OCI-LY7 (cell line): ENCODE results near the gene CRHR1. TPM values are rescaled to one million over a fixed set of nuclear protein-coding genes. Genes with fewer than 3 reads are reported as not detected.

Experiments
- BruUV-seq: library from RNA; stranded (reverse); fragments of 400-500 nt; replicated peaks from 2 replicates; lab custom pipeline; 2021; lab: Mats Ljungman, UMichigan
- CTCF ChIA-PET: fragments of 300-600 bp; sonication (Branson Sonifier 250); formaldehyde crosslinking; loops from one replicate; lab custom pipeline; 2022; ENCODE audit warnings: antibody characterized with exemption; ENCODE audit not compliant: unreplicated experiment; lab: Charles Lee
- POLR2A ChIA-PET: fragments of 300-600 bp; sonication (Branson Sonifier 250); formaldehyde crosslinking; loops from one replicate; lab custom pipeline; 2022; ENCODE audit warnings: antibody characterized with exemption; lab: Charles Lee
- DNase-seq: peaks from one replicate; pipeline ENCODE4 v3.0.0-alpha.2; 2015; ENCODE audit warnings: low spot score
- H2AFZ ChIP-seq: fragments of 200-600 bp; sonication (generic), shearing (Covaris generic); 2 replicates; pipeline ENCODE4 v1.6.1; 2014; ENCODE audit warnings: mild to moderate bottlenecking, antibody characterized with exemption, low read length, moderate library complexity
- H3K27ac ChIP-seq: fragments of 200-600 bp; sonication (generic); 2 replicates; pipeline ENCODE4 v1.5.1; 2014; ENCODE audit warnings: mixed run types, low read depth, mild to moderate bottlenecking, moderate library complexity, low read length, inconsistent platforms; ENCODE audit not compliant: poor library complexity, severe bottlenecking
- H3K36me3 ChIP-seq: fragments of 200-600 bp; sonication (generic); 2 replicates; pipeline ENCODE4 v1.6.1; 2014; ENCODE audit warnings: mild to moderate bottlenecking, antibody characterized with exemption, low read length, moderate library complexity, mixed read lengths; ENCODE audit not compliant: insufficient read depth
- H3K4me1 ChIP-seq: fragments of 200-600 bp; sonication (generic); 2 replicates; pipeline ENCODE4 v1.5.1; 2014; ENCODE audit warnings: mild to moderate bottlenecking, low read length; ENCODE audit not compliant: insufficient read depth, poor library complexity, severe bottlenecking
- H3K4me2 ChIP-seq: fragments of 200-600 bp; sonication (generic); 2 replicates; pipeline ENCODE4 v1.6.1; 2014; ENCODE audit warnings: mild to moderate bottlenecking, low read length
- H3K4me3 ChIP-seq: fragments of 200-600 bp; sonication (generic); 2 replicates; pipeline ENCODE4 v1.5.1; 2014; ENCODE audit warnings: mild to moderate bottlenecking, low read depth, low read length; ENCODE audit not compliant: poor library complexity, severe bottlenecking
- H3K79me2 ChIP-seq: fragments of 200-600 bp; sonication (generic); 2 replicates; pipeline ENCODE4 v1.6.1; 2016; ENCODE audit warnings: low read depth, mild to moderate bottlenecking, low read length, moderate library complexity, mixed read lengths; ENCODE audit not compliant: insufficient read depth
- H3K9me2 ChIP-seq: fragments of 200-600 bp; sonication (generic); 2 replicates; pipeline ENCODE4 v1.6.1; 2016; ENCODE audit warnings: mild to moderate bottlenecking, low read length, mixed read lengths; ENCODE audit not compliant: insufficient read depth
- H3K9me3 ChIP-seq: fragments of 200-600 bp; sonication (generic); 2 replicates; pipeline ENCODE4 v1.6.1; 2014; ENCODE audit warnings: mild to moderate bottlenecking, mixed run types, low read length, mixed read lengths
- H4K20me1 ChIP-seq: fragments of 200-600 bp; sonication (generic); 2 replicates; pipeline ENCODE4 v1.6.1; 2014; ENCODE audit warnings: mild to moderate bottlenecking, antibody characterized with exemption, low read length, moderate library complexity, mixed read lengths; ENCODE audit not compliant: insufficient read depth
- EZH2phosphoT487 ChIP-seq: fragments of 200-600 bp; sonication (generic); IDR thresholded peaks from 2 replicates; pipeline ENCODE4 v1.6.1; 2018; ENCODE audit warnings: low read depth, borderline replicate concordance, mild to moderate bottlenecking, mixed run types, antibody characterized with exemption, low read length, moderate library complexity, mixed read lengths
- intact Hi-C: fragments of 100-400 bp; cut with micrococcal nuclease; formaldehyde crosslinking; loops from one replicate; pipeline ENCODE4 v1.10.0; 2022; ENCODE audit not compliant: unreplicated experiment
- total RNA-seq, 2 experiments: library from RNA; depleted of rRNA in 1 of 2; stranded (reverse); fragments of >200 nt in 1 of 2; shearing (Covaris generic) in 1 of 2; gene quantifications; 2 replicates each; pipeline ENCODE4 v1.2.3, GENCODE V29; 2014 to 2022
- TF ChIP-seq, protein P1 (sequence below): fragments of 200-600 bp; sonication (generic); conservative IDR thresholded peaks from 2 replicates; pipeline ENCODE4 v1.5.1; 2014; ENCODE audit warnings: mild to moderate bottlenecking, antibody characterized with exemption, low read length, moderate library complexity, mixed read lengths

CRHR1 gene
- total RNA-seq, 2 experiments from 2014 or later: not detected

- Histone ChIP-seq H2AFZ (no peak overlapping the region), H3K4me3 (no peak overlapping the region), H3K36me3 (no peaks in the 10 kb centered on the region), H4K20me1 (no peaks in the 10 kb centered on the region), H3K9me3 (no peaks in the 10 kb centered on the region), H3K27ac (no peak overlapping the region), H3K4me2 (no peak overlapping the region), H3K4me1 (no peaks in the 10 kb centered on the region), H3K9me2 (no peaks in the 10 kb centered on the region), H3K79me2 (no peaks in the 10 kb centered on the region)
- TF ChIP-seq, protein P1, sequence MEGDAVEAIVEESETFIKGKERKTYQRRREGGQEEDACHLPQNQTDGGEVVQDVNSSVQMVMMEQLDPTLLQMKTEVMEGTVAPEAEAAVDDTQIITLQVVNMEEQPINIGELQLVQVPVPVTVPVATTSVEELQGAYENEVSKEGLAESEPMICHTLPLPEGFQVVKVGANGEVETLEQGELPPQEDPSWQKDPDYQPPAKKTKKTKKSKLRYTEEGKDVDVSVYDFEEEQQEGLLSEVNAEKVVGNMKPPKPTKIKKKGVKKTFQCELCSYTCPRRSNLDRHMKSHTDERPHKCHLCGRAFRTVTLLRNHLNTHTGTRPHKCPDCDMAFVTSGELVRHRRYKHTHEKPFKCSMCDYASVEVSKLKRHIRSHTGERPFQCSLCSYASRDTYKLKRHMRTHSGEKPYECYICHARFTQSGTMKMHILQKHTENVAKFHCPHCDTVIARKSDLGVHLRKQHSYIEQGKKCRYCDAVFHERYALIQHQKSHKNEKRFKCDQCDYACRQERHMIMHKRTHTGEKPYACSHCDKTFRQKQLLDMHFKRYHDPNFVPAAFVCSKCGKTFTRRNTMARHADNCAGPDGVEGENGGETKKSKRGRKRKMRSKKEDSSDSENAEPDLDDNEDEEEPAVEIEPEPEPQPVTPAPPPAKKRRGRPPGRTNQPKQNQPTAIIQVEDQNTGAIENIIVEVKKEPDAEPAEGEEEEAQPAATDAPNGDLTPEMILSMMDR: no peak
- TF ChIP-seq EZH2phosphoT487: no peak
- no TSS peak for BruUV-seq
- CTCF ChIA-PET: no interaction called here
- no peak for DNase-seq
- POLR2A ChIA-PET: no interaction called here
- intact Hi-C loops: no loop called here
Measured at GRCh38 chr17:45868276-45868675, 84.2 kb downstream of the CRHR1 start.

DNA sequence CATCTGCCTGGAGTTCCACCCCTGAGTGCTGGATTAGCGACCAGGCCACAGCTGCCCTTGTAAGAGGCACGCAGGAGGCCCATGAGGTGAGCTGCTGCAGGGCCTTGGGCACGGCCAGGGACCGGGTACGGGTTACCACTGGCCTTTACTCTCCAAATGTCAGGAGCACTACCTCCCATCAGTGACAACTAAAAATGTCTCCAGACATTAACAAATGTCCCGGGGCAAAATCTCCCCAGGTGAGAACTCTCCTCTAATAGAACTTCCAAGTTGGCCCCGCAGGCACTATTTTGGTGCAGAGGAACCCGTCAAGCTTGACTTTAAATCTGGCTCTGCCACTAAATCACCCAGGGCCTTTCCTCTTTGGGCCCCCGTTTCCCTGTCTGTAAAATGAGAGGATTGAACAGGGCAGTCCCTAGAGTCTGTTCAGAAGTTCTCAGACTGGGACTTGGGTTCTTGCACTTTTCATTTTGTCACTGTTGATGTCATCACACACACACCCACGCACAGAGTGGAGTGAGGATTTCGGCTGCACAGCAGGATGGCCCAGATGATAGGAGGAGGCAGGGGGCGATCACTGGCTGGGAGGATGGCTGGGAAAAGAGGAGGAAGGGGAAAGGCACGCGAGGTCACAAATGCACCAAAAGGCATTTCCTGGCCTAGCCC lies 85.7 kb downstream of the CRHR1 start:
- CTCF ChIA-PET: no interaction called here
- H2AFZ ChIP-seq: no peak overlapping the region

More for the DNA sequence above, 85.7 kb downstream of the CRHR1 start:
- Histone ChIP-seq H3K9me2 (no peaks in the 10 kb centered on the region), H3K4me1 (no peaks in the 10 kb centered on the region), H3K4me3 (no peak overlapping the region), H3K9me3 (no peaks in the 10 kb centered on the region), H3K36me3 (no peaks in the 10 kb centered on the region), H3K79me2 (no peaks in the 10 kb centered on the region), H3K4me2 (no peak overlapping the region), H3K27ac (no peak overlapping the region), H4K20me1 (no peaks in the 10 kb centered on the region)
- TF ChIP-seq EZH2phosphoT487: no peak
- TF ChIP-seq, protein P1: no peak
- DNase-seq: no peak
- intact Hi-C loops: no loop called here
- POLR2A ChIA-PET: no interaction called here
- BruUV-seq: no TSS peak
